Pancreas (tissue), 10 donors: ENCODE results near the gene CCR5AS.
A peak's percentile ranks its signal among the peaks of the same experiment; 100 is the strongest.
"Not testable (repeated sequence)": the region's sequence is repeated elsewhere in the genome, so short reads cannot be mapped to it uniquely, and the experiment has no call there.

Experiments used
- ATAC-seq, 4 donors: fragments of 200-7000 bp; cut with Tn5 transposase; one replicate each; pipeline versions ENCODE4 v1.8.0 to v1.9.1; 2020; ENCODE audit warnings: mild to moderate bottlenecking in 4 of 4, moderate library complexity in 4 of 4
- DNase-seq, 6 donors: peaks; one replicate each; pipeline ENCODE4 v3.0.0-alpha.2; 2020
- FAIRE-seq: peaks from 2 replicates; lab custom pipeline; 2012; peaks lifted over from hg19 to GRCh38; lab: Jason Lieb, UNC
- H3K27ac ChIP-seq, 4 donors: fragments of 200-600 bp; sonication (generic); 1 replicate in 3 of 4; 2 replicates in 1 of 4; pipeline versions ENCODE4 v1.5.0 to v1.8.0; 2020
- H3K27me3 ChIP-seq, 4 donors: fragments of 200-600 bp; one replicate each; pipeline ENCODE4 v1.8.0; 2021
- H3K36me3 ChIP-seq, 3 donors: fragments of 200-600 bp; sonication (generic) in 1 of 3; one replicate each; pipeline versions ENCODE4 v1.5.0 to v1.8.0; 2020 to 2021
- H3K4me1 ChIP-seq, 3 donors: fragments of 200-600 bp; one replicate each; pipeline ENCODE4 v1.8.0; 2021
- H3K4me3 ChIP-seq, 4 donors: fragments of 200-600 bp; sonication (generic) in 2 of 4; one replicate each; pipeline versions ENCODE4 v1.5.0 to v1.8.0; 2020 to 2021
- H3K9me3 ChIP-seq, 4 donors: fragments of 200-600 bp; one replicate each; pipeline ENCODE4 v1.8.0; 2021
- WGBS, 2 donors: extraction: QIAGEN DNeasy Blood & Tissue Kit; methylation state at CpG; one replicate each; pipeline ENCODE4 v1.1.7; 2013; 5-methylcytosine and 5-hydroxymethylcytosine counted together
- intact Hi-C, 3 donors: fragments of 100-400 bp; cut with DNase I; formaldehyde crosslinking; loops; one replicate each; pipeline versions ENCODE4 v1.11.1 to v1.14.2; 2022
- TF ChIP-seq, protein P1 (sequence below), 4 donors: fragments of 200-600 bp; sonication (generic) in 3 of 4; IDR thresholded peaks; one replicate each; pipeline versions ENCODE4 v1.5.0 to v1.8.0; 2021; ENCODE audit warnings: antibody characterized with exemption in 4 of 4
- donor health status: healthy with polysubstance abuse.
- donor health status: DM: no; HTN: no; CAD: no; lungs with moderate emphysema.
- donor health status: DM: no; HTN: no; CAD: no.
- donor health status: control.
- donor health status: control.
- donor health status: Bipolar disorder and iron deficiency.
- donor health status: DM: yes; HTN: yes; CAD: no.
- donor health status: DM: no; HTN: no; CAD: no.
- donor health status: DM: no; HTN: no; CAD: no.
- donor health status: DM: yes; HTN: yes; CAD: no.

Gene CCR5AS

DNA sequence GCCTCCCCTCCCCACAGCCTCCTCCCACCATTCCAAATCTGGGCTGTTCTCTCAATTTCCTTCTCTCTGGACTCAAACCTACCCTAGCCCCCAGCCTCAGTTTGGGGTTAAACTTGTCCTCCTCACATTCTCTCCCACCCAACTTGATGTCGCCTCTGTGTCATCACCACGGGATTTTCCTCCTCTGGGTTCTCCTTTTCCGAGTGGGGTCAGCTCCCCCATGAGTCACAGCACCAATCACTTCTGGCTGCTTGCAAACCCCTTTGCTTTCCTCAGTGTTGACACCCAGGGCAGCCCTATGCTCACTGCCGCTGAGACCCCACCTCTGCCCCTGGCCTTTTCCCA, 451 bp downstream of the CCR5AS start:
- peaks cover 0 to 21% (median 4%) of the 10 kb centered on the region in 3 donors for H3K4me1 ChIP-seq
- TF ChIP-seq, protein P1, sequence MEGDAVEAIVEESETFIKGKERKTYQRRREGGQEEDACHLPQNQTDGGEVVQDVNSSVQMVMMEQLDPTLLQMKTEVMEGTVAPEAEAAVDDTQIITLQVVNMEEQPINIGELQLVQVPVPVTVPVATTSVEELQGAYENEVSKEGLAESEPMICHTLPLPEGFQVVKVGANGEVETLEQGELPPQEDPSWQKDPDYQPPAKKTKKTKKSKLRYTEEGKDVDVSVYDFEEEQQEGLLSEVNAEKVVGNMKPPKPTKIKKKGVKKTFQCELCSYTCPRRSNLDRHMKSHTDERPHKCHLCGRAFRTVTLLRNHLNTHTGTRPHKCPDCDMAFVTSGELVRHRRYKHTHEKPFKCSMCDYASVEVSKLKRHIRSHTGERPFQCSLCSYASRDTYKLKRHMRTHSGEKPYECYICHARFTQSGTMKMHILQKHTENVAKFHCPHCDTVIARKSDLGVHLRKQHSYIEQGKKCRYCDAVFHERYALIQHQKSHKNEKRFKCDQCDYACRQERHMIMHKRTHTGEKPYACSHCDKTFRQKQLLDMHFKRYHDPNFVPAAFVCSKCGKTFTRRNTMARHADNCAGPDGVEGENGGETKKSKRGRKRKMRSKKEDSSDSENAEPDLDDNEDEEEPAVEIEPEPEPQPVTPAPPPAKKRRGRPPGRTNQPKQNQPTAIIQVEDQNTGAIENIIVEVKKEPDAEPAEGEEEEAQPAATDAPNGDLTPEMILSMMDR (IDR thresholded peaks at IDR 0.05) = no peak
- ATAC-seq = peak in 3 of 4 donors; percentile 13 to 33 (median 24)
- intact Hi-C loops = no loop called here
- H3K9me3 ChIP-seq = no peaks in the 10 kb centered on the region
- WGBS, 2 donors = 91 to 92% methylated on average over 4 of the region's 4 CpGs
- DNase-seq = no peak
- no peak for FAIRE-seq
- no peaks in the 10 kb centered on the region for H3K27me3 ChIP-seq
- H3K36me3 ChIP-seq = no peaks in the 10 kb centered on the region
- peak overlapping the region in 2 of 4 donors; percentile 67 to 73 for H3K27ac ChIP-seq
- no peak overlapping the region for H3K4me3 ChIP-seq

DNA sequence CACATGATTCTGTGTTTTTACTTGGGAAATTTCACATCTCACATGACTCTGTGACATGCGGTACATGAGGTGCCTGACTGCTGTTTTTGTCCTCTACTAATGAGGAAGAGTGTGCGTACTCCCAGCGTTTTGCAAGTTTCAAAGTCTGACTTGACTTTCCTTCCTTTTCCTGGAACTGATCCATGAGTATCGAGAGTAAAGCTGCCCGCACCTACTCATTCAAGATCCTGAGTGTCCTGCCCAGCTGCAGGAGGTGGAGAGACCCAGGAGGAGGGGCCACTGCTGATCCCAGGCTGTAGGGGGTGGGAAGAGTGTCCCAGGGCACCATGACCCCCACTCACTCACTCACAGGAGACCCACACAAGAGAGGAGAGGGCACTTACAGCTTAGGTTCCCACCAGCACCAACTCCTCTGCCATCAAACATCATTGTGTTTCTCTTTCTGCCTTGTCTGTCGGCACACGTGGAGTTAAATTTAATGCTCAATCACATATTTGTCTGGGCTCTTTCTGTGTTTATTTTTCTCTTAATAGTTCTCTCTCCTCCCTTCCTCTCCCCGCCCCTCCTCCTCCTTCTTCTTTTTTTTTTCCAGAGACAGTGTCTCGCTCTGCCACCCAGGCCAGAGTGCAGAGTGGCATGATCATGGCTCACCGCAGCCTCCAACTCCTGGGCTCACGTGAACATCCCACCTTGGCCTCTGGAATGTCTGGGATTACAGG, 1.4 kb downstream of the CCR5AS start:
- peak in 2 of 6 donors; percentile 15 to 35 for DNase-seq
- no peaks in the 10 kb centered on the region for H3K9me3 ChIP-seq
- peaks cover 0 to 21% (median 4%) of the 10 kb centered on the region in 3 donors for H3K4me1 ChIP-seq
- peak; percentile 43 to 71 (median 60) for ATAC-seq
- H3K27me3 ChIP-seq = no peaks in the 10 kb centered on the region
- peak overlapping the region in 2 of 4 donors; percentile 67 to 73 for H3K27ac ChIP-seq
- intact Hi-C loops = no loop called here
- peak overlapping the region in 1 of 4 donors; percentile 11 for H3K4me3 ChIP-seq
- no peak for FAIRE-seq
- no peaks in the 10 kb centered on the region for H3K36me3 ChIP-seq
- TF ChIP-seq, protein P1 (IDR thresholded peaks at IDR 0.05) = no peak
- WGBS, 2 donors = 9 to 13% methylated on average over 11 of the region's 11 CpGs

DNA sequence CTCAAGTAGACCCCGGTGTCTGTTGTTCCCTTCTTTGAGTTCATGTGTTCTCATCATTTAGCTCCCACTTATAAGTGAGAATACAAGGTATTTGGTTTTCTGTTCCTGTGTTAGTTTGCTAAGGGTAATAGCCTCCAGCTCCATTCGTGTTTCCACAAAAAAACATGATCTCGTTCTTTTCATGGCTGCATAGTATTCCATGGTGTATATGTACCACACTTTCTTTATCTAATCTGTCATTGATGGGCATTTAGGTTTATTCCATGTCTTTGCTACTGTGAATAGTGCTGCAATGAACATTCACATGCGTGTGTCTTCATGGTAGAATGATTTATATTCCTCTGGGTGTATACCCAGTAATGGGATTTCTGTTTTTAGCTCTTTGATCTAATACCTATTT, 4.0 kb downstream of the CCR5AS start:
- H3K27me3 ChIP-seq, ATAC-seq, DNase-seq, intact Hi-C loops, H3K9me3 ChIP-seq, H3K4me3 ChIP-seq, H3K27ac ChIP-seq, FAIRE-seq, H3K36me3 ChIP-seq: not testable (repeated sequence)
- 85% methylated on average over 4 of the region's 4 CpGs for WGBS, 2 donors
- H3K4me1 ChIP-seq = peaks cover 0 to 21% (median 4%) of the 10 kb centered on the region in 3 donors

DNA sequence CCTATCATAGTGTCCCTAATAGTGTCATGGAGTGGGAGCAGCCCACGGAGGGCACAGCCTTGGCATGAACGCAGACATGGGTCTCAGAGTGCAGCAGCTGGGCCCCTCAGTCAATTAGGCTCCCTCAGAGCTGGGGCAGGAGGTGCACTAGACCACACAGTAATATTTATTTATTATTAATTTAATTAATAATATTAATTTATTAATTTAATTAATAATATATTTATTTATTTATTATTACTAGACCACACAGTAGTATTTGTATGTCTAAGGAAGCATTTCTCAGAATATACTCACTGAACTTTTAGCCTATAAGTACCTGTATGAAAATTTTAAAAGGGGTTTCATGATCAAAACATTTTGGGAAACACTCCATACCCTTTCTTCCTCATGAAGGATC, 5.3 kb downstream of the CCR5AS start:
- ATAC-seq = no peak
- Histone ChIP-seq H3K27ac (no peak overlapping the region), H3K4me3 (no peak overlapping the region), H3K9me3 (no peaks in the 10 kb centered on the region), H3K4me1 (peaks cover 0 to 15% (median 2%) of the 10 kb centered on the region in 3 donors), H3K36me3 (no peaks in the 10 kb centered on the region), H3K27me3 (no peaks in the 10 kb centered on the region)
- WGBS, 2 donors = 96 to 100% methylated on average over 2 of the region's 2 CpGs
- DNase-seq = no peak
- intact Hi-C loops = no loop called here
- no peak for FAIRE-seq
- TF ChIP-seq, protein P1 (IDR thresholded peaks at IDR 0.05) = no peak

DNA sequence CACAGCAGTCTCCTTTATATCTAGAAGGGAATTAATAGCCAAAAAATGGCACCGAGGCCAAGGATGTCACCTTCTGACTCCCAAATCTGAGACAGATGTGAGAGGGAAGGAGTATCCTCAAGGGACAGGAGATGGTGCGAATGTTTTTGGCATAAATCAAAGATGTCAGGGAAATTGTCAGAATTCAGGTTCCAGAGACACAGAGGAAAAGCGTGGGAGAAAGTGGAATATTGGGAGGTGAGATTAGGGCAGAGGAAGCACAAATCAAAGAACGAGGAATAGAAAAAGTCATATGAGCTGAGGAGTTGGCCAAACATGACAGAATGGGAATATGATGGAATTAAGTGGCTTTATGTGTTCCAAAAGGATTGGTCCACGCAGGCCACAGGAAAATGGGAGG, 6.0 kb downstream of the CCR5AS start:
- DNase-seq (no peak), FAIRE-seq (no peak), ATAC-seq (no peak)
- no peak overlapping the region for H3K4me3 ChIP-seq
- no peaks in the 10 kb centered on the region for H3K36me3 ChIP-seq
- H3K27ac ChIP-seq = no peak overlapping the region
- no peaks in the 10 kb centered on the region for H3K27me3 ChIP-seq
- TF ChIP-seq, protein P1 (IDR thresholded peaks at IDR 0.05) = no peak
- intact Hi-C loops = no loop called here
- peaks cover 0 to 13% (median 0%) of the 10 kb centered on the region in 3 donors for H3K4me1 ChIP-seq
- no peaks in the 10 kb centered on the region for H3K9me3 ChIP-seq
- WGBS, 2 donors = 85 to 90% methylated on average over 5 of the region's 5 CpGs
